EH (cell line): ENCODE measurements around the gene ITGB1BP1.
A peak's percentile ranks its signal among the peaks of the same experiment; 100 is the strongest.
"Not testable (repeated sequence)": the region's sequence is repeated elsewhere in the genome, so short reads cannot be mapped to it uniquely, and the experiment has no call there.

Experiments
- DNase-seq: peaks from one replicate; pipeline ENCODE4 v3.0.0-alpha.2; 2015; ENCODE audit warnings: low read depth

The ITGB1BP1 gene

GRCh38 chr2:9400268-9401058, 22.9 kb downstream of the ITGB1BP1 start:
- no peak for DNase-seq

GRCh38 chr2:9398881-9399780, 24.2 kb downstream of the ITGB1BP1 start:
- no peak for DNase-seq

GRCh38 chr2:9398251-9398650, 25.1 kb downstream of the ITGB1BP1 start:
- not testable (repeated sequence) for DNase-seq

GRCh38 chr2:9397201-9397600, 26.1 kb downstream of the ITGB1BP1 start:
- no peak for DNase-seq

GRCh38 chr2:9394816-9395215, 28.5 kb downstream of the ITGB1BP1 start:
- no peak for DNase-seq

- no peak for DNase-seq
Measured at GRCh38 chr2:9392898-9393765, 30.2 kb downstream of the ITGB1BP1 start.

- DNase-seq: no peak
Measured at GRCh38 chr2:9391961-9392720, 31.2 kb downstream of the ITGB1BP1 start.

GRCh38 chr2:9390991-9391390, 32.3 kb downstream of the ITGB1BP1 start:
- DNase-seq: no peak

- no peak for DNase-seq
Measured at GRCh38 chr2:9390151-9390850, 33.0 kb downstream of the ITGB1BP1 start.

- no peak for DNase-seq
Measured at GRCh38 chr2:9388950-9389911, 34.1 kb downstream of the ITGB1BP1 start.

- DNase-seq: no peak
Measured at GRCh38 chr2:9388199-9388681, 35.1 kb downstream of the ITGB1BP1 start.

GRCh38 chr2:9385841-9386240, 37.5 kb downstream of the ITGB1BP1 start:
- peak; percentile 45 for DNase-seq

- DNase-seq: no peak
Measured at GRCh38 chr2:9384521-9384920, 38.8 kb downstream of the ITGB1BP1 start.

- peak; percentile 55 for DNase-seq
Measured at GRCh38 chr2:9382604-9383235, 40.6 kb downstream of the ITGB1BP1 start.

- DNase-seq: peak; percentile 95
Measured at GRCh38 chr2:9380702-9381628, 42.4 kb downstream of the ITGB1BP1 start.

GRCh38 chr2:9379391-9379755, 44.0 kb downstream of the ITGB1BP1 start:
- no peak for DNase-seq
